Nephron progenitor cell (in vitro differentiated cells): ENCODE data around the gene TMEM252.

Source experiments
- DNase-seq: peaks from one replicate; pipeline ENCODE4 v3.0.0; 2021
- H3K27ac Mint-ChIP-seq: 2 replicates; pipeline ENCODE4 v1.8.0; 2021; ENCODE audit warnings: mild to moderate bottlenecking, moderate library complexity, mixed read lengths
- H3K27me3 Mint-ChIP-seq: 2 replicates; pipeline ENCODE4 v1.8.0; 2021; ENCODE audit warnings: mild to moderate bottlenecking, low read depth, mixed read lengths; ENCODE audit not compliant: poor library complexity
- H3K36me3 Mint-ChIP-seq: 2 replicates; pipeline ENCODE4 v1.8.0; 2021; ENCODE audit warnings: low read depth, mixed read lengths
- H3K4me1 Mint-ChIP-seq: 2 replicates; pipeline ENCODE4 v1.8.0; 2021; ENCODE audit warnings: mixed read lengths
- H3K4me3 Mint-ChIP-seq: 2 replicates; pipeline ENCODE4 v1.8.0; 2021; ENCODE audit warnings: mild to moderate bottlenecking, moderate library complexity, mixed read lengths
- H3K9me3 Mint-ChIP-seq: 2 replicates; pipeline ENCODE4 v1.8.0; 2021; ENCODE audit warnings: mild to moderate bottlenecking, moderate library complexity, mixed read lengths
- CTCF ChIP-seq: fragments of 200-600 bp; sonication (generic); IDR thresholded peaks from 2 replicates; pipeline ENCODE4 v1.5.0; 2021; ENCODE audit warnings: antibody characterized with exemption

Gene TMEM252

GRCh38 chr9:68493958-68494577 is 46.6 kb downstream of the TMEM252 start:
- no peaks in the 10 kb centered on the region for H3K36me3 Mint-ChIP-seq
- peaks cover under 1% of the 10 kb centered on the region for H3K9me3 Mint-ChIP-seq
- no peak overlapping the region for H3K4me3 Mint-ChIP-seq
- H3K27me3 Mint-ChIP-seq, result peaks cover 26% of the 10 kb centered on the region
- TF ChIP-seq CTCF, result no peak
- H3K27ac Mint-ChIP-seq, result no peak overlapping the region
- H3K4me1 Mint-ChIP-seq, result peaks cover 18% of the 10 kb centered on the region
- peak; percentile 4 for DNase-seq

GRCh38 chr9:68493541-68493940 is 47.1 kb downstream of the TMEM252 start:
- Mint-ChIP-seq H3K27ac (no peak overlapping the region), H3K9me3 (peaks cover 6% of the 10 kb centered on the region), H3K4me3 (no peak overlapping the region), H3K27me3 (peaks cover 21% of the 10 kb centered on the region), H3K4me1 (peaks cover 20% of the 10 kb centered on the region), H3K36me3 (no peaks in the 10 kb centered on the region)
- no peak for DNase-seq
- TF ChIP-seq CTCF, result no peak

GRCh38 chr9:68492806-68493205 is 47.9 kb downstream of the TMEM252 start:
- Mint-ChIP-seq H3K4me3 (no peak overlapping the region), H3K36me3 (no peaks in the 10 kb centered on the region), H3K27me3 (peaks cover 18% of the 10 kb centered on the region), H3K9me3 (peaks cover 12% of the 10 kb centered on the region), H3K27ac (no peak overlapping the region), H3K4me1 (peaks cover 25% of the 10 kb centered on the region)
- TF ChIP-seq CTCF, result no peak
- no peak for DNase-seq

- Mint-ChIP-seq H3K4me1 (peaks cover 24% of the 10 kb centered on the region), H3K4me3 (no peak overlapping the region), H3K27ac (no peak overlapping the region), H3K36me3 (peaks cover 21% of the 10 kb centered on the region), H3K9me3 (peaks cover 38% of the 10 kb centered on the region), H3K27me3 (peaks cover 9% of the 10 kb centered on the region)
- no peak for TF ChIP-seq CTCF
- DNase-seq, result no peak
These were observed 51.0 kb downstream of the TMEM252 start for GRCh38 chr9:68489646-68490045.

- peaks cover 11% of the 10 kb centered on the region for H3K4me1 Mint-ChIP-seq
- H3K9me3 Mint-ChIP-seq, result peaks cover 52% of the 10 kb centered on the region
- no peak for DNase-seq
- peaks cover 9% of the 10 kb centered on the region for H3K27me3 Mint-ChIP-seq
- no peak overlapping the region for H3K4me3 Mint-ChIP-seq
- TF ChIP-seq CTCF, result no peak
- peaks cover 30% of the 10 kb centered on the region for H3K36me3 Mint-ChIP-seq
- no peak overlapping the region for H3K27ac Mint-ChIP-seq
These were observed 52.6 kb downstream of the TMEM252 start for GRCh38 chr9:68488126-68488525.
